GM19467 (cell line): ENCODE data around the gene RPL36AL.
"Not testable (repeated sequence)": the region's sequence is repeated elsewhere in the genome, so short reads cannot be mapped to it uniquely, and the experiment has no call there.

Experiments
- ATAC-seq: cut with Tn5 transposase; IDR thresholded peaks from one replicate; pipeline ENCODE4 v1.9.1; 2021; ENCODE audit warnings: mild to moderate bottlenecking, moderate library complexity; ENCODE audit not compliant: unreplicated experiment

RPL36AL gene

GRCh38 chr14:49619730-49620129 is 696 bp downstream of the RPL36AL start:
- no peak for ATAC-seq

DNA sequence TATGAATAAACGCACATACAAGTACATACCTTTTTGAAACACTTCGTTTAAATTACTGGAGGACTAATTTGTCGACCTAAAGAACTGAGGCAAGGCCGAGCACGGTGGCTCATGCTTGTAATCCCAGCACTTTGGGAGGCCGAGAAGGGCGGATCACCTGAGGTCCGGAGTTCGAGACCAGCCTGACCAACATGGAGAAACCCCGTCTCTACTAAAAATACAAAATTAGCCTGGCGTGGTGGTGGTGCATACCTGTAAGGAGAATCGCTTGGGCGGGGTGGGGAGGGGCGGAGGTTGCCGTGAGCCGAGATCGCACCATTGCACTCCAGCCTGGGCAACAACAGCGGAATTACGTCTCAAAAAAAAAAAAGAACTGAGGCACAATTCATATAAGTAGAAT is 1.2 kb downstream of the RPL36AL start:
- not testable (repeated sequence) for ATAC-seq

DNA sequence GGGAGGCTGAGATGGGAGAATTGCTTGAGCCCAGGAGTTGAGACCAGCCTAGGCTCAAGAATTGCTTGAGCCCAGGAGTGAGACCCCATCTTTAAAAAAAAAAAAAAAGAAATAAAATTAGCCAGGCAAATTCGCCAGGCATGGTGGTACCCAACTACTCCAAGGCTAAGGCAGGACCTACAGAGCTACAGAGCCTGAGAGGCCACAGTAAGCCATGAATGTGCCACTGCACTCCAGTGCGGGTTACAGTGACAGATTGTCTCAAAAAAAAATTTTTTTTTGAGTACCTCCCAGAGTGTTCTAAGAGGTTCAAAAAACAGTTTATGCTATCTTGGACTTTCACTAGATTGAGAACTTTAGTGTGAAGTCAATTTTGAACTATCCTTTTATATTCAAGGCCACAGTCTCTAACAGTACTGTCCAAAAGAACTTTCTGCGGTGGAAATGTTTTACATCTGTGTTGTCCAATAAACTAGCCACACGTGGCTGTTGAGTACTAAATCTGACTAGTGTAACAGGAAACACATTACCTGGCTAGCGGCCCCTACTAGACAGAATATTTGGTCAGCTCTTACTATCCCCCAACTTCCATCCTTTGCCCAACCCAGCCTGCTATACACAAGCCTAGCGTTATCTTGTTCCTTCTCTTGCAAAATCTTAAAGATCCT is 2.4 kb downstream of the RPL36AL start:
- no peak for ATAC-seq

- ATAC-seq: no peak
Measured at GRCh38 chr14:49615776-49616175, 4.7 kb downstream of the RPL36AL start.

DNA sequence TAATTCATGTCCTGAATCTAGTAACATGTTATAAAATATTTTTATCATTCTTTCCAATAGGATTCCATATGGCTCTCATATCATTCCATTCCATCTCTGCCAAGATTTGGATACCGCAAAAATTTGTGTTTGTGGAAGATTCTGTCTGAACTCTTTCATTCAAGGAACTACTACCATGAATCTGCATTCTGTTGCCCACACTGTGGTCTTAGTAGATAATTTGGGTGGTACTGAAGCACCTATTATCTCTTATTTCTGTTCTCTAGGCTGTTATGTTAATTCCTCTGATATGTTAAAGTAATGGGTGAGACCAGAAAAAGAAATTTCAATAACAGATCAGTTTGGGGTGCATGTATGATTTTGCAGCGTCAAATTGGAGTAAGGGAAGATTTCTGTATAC is 6.2 kb downstream of the RPL36AL start:
- ATAC-seq: no peak

DNA sequence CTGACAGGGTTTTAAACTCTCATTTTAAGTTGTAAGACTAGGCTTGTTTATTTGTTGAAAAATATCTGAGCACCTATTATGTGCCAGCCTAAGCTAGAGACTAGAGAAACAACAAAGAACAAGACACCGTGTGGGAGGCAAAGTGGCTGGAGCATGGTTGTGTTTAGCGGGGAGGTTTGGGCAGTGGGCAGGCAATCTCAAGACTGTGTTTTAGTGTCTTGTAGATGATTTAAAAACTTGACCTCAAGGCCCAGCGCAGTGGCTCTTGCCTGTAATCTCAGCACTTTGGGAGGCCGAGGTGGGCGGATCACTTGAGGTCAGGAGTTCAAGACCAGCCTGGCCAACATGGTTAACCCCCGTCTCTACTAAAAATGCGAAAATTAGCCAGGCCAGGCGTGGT is 7.8 kb downstream of the RPL36AL start:
- no peak for ATAC-seq

- no peak for ATAC-seq
Measured at GRCh38 chr14:49612251-49612650, 8.2 kb downstream of the RPL36AL start.

- ATAC-seq: no peak
Measured at GRCh38 chr14:49607583-49607982, 12.8 kb downstream of the RPL36AL start.

GRCh38 chr14:49598485-49599300 is 21.7 kb downstream of the RPL36AL start, which contains the start of gene LRR1:
TSS of gene LRR1 (plus strand) at chr14:49598940. CDS start at chr14:49599021, 81 bp downstream.
- ATAC-seq: peak; percentile 47

GRCh38 chr14:49598189-49598484 is 22.3 kb downstream of the RPL36AL start:
- no peak for ATAC-seq

DNA sequence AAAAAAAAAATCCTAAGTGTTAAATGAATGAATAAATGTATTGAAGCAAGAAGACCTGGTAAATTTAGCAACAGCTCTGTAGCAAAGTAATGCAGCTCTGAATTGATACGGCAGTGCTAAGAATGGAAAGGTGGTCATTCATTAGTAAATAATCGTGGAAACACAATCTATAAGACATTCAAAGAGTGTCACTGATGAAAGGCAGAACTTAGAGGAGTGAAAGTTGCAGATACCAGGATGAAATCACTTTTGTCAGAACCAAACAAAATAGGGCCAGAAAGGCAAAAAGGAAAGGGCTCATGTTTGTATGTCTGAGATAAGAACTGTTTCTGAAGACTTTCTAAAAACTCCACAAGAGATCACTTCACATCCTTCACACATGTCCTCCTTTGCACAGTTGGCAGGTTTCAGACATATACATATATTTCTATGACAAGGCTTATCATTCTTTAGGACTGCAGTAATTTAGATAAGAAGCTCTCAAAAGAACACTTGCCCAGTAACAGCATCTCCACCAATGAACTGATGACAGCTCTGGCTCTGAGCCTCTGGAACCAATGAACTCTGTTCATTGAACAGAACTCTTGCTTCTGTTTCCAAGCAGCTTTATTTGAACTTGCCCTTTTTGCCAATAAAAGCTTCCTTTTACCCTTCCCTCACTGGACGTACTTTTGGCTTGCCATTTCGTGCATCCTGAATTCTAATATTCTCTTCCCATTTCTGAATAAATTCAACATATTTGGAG is 25.9 kb downstream of the RPL36AL start:
- ATAC-seq: no peak

- no peak for ATAC-seq
Measured at GRCh38 chr14:49593016-49593415, 27.4 kb downstream of the RPL36AL start.

DNA sequence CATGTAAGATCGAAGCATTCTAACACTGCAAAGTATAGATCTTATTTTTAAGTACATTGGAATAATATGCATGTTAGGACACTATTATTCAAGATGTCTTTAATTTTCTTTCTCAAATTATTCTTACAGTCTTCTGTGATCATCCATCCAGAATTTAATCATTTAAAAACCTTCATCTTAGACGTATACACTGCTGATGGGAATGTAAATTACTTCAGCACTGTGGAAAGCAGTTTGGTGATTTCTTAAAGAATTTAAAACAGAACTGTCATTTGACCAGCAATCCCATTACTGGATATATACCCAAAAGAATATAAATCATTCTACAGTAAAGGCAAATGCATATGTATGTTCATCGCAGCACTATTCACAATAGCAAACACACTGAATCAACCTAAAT is 31.0 kb downstream of the RPL36AL start:
- ATAC-seq: no peak

- peak; percentile 30 for ATAC-seq
Measured at GRCh38 chr14:49586673-49587460, 33.6 kb downstream of the RPL36AL start.

DNA sequence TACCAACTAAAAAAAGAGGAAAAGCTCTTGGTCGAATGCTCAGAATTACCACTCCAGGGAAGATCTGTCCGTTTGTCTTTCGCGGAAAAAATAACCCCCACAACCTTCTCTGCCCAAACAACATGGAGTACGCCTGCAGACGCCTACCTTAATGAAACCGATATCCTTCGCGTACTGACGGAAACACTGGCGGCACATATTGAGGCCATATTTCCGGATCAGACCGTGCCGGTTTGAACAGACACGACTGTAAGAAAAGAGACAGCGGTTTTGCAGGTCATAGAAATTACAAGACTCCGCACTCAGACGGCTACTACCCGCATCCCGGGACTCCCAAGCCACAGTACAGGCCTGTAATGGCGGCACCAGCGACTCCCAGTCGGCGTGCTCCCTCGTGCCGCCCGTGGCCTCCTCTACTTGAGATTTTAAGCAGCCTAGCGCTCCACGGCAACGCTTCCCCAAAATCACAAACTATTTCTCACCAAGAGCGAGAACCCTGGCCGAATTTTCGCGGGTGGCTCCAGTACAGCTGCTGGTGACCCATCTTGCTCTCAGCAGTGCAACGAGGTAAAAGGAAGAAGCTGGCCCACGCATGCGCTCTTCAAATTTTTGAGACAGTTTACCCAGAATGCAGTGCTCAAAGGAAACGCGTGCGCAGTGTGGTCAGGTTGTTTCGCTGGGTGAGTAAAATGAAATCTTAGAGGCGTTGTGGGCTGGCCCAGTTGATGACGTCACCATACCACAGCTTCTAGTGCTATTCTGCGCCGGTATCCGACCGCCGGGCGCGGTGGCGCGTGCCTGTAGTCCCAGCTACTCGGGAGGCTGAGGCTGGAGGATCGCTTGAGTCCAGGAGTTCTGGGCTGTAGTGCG is 34.4 kb downstream of the RPL36AL start, which contains the start of gene RPS29:
RPS29 (minus strand) TSS at position 578 of the 870 bp plus-strand sequence; CDS start at position 544, 34 bp downstream.
- ATAC-seq: peak; percentile 87

DNA sequence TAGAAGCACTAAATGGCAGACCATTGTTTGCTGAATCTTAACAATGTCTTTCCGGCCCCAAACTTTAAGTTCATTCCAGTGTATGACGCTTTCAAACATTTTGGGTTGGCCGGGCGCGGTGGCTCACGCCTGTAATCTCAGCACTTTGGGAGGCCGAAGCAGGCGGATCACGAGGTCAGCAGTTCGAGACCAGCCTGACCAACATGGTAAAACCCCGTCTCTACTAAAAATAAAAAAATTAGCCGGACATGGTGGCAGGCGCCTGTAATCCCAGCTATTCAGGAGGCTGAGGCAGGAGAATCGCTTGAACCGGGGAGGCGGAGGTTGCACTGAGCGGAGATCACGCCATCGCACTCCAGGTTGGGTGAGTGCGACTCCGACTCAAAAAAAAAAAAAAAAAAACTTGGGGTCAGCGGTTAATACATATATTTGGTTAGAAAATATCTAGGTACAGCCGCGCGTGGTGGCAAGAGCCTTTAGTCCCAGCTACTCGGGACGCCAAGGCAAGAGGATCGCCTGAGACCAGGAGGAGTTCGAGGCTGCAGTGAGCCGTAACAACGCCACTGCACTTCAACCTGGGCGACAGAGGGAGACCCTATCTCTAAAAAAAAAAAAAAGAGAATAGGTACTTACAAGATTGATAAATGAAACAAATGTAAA is 35.3 kb downstream of the RPL36AL start:
- not testable (repeated sequence) for ATAC-seq

- no peak for ATAC-seq
Measured at GRCh38 chr14:49584058-49584457, 36.4 kb downstream of the RPL36AL start.

- ATAC-seq: no peak
Measured at GRCh38 chr14:49583629-49584028, 36.8 kb downstream of the RPL36AL start.
